Neural crest cell (in vitro differentiated cells): ENCODE results near the gene DIP2C. TPM values are rescaled to one million over a fixed set of nuclear protein-coding genes. Genes with fewer than 3 reads are reported as not detected.

Source experiments
- DNase-seq: peaks from one replicate; pipeline ENCODE4 v3.0.0; 2021; ENCODE audit warnings: low read depth, mixed read lengths, low spot score
- H3K27ac Mint-ChIP-seq: one replicate; pipeline ENCODE4 v1.8.0; 2021; ENCODE audit warnings: mild to moderate bottlenecking, mixed read lengths; ENCODE audit not compliant: unreplicated experiment
- H3K27me3 Mint-ChIP-seq: 2 replicates; pipeline ENCODE4 v1.8.0; 2021; ENCODE audit warnings: low read depth, mild to moderate bottlenecking, mixed read lengths
- H3K36me3 Mint-ChIP-seq: 2 replicates; pipeline ENCODE4 v1.8.0; 2021; ENCODE audit warnings: low read depth, mild to moderate bottlenecking, mixed read lengths
- H3K4me1 Mint-ChIP-seq: 2 replicates; pipeline ENCODE4 v1.8.0; 2021; ENCODE audit warnings: mixed read lengths
- H3K4me3 Mint-ChIP-seq: one replicate; pipeline ENCODE4 v1.8.0; 2021; ENCODE audit warnings: mild to moderate bottlenecking, mixed read lengths
- H3K9me3 Mint-ChIP-seq: 2 replicates; pipeline ENCODE4 v1.8.0; 2021; ENCODE audit warnings: mixed read lengths
- total RNA-seq: library from RNA; stranded (reverse); gene quantifications from 2 replicates; pipeline ENCODE4 v1.2.1, GENCODE V29; 2021
- TF ChIP-seq, protein P1 (sequence below): fragments of 200-600 bp; sonication (generic); conservative IDR thresholded peaks from 2 replicates; pipeline ENCODE4 v1.5.0; 2021; ENCODE audit warnings: antibody characterized with exemption, mild to moderate bottlenecking

Gene DIP2C
- total RNA-seq, 1 donor from 2014 or later, result 21.7 TPM

DNA sequence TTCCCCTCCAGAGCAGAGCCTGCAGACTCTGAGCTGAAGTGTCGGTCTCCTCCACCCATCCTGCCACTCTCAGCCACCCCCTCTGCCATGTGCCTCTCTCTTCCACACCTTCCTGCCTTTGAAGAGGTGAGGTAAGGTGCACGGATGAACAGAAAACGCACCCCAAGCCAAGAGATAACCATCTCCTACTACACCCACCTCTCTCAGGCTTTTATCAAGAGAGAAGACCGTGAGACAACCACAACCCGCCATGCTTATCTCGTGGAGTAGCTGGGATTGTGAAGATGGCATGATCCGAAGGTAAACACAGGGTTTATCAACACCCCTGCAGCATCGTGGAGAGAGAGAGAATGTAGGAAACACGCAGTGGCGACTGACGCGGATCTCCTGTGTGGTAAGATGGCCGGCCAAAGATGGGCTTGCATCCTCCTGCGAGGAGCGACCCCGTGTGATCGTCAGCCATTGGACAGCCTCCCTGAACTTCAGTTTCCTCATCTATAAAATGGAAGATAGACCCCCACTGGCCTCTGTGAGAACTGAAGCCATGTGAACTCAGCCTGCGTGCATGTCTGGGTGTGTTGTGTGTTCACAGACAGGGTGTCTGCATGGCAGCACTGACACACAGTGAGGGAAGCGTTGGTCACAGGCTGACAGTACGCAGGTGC lies 219.0 kb downstream of the DIP2C start:
- H3K27ac Mint-ChIP-seq, result no peak overlapping the region
- no peaks in the 10 kb centered on the region for H3K4me1 Mint-ChIP-seq
- H3K9me3 Mint-ChIP-seq, result peaks cover 3% of the 10 kb centered on the region
- H3K27me3 Mint-ChIP-seq, result no peaks in the 10 kb centered on the region
- H3K36me3 Mint-ChIP-seq, result peaks cover 46% of the 10 kb centered on the region
- no peak for DNase-seq
- TF ChIP-seq, protein P1, sequence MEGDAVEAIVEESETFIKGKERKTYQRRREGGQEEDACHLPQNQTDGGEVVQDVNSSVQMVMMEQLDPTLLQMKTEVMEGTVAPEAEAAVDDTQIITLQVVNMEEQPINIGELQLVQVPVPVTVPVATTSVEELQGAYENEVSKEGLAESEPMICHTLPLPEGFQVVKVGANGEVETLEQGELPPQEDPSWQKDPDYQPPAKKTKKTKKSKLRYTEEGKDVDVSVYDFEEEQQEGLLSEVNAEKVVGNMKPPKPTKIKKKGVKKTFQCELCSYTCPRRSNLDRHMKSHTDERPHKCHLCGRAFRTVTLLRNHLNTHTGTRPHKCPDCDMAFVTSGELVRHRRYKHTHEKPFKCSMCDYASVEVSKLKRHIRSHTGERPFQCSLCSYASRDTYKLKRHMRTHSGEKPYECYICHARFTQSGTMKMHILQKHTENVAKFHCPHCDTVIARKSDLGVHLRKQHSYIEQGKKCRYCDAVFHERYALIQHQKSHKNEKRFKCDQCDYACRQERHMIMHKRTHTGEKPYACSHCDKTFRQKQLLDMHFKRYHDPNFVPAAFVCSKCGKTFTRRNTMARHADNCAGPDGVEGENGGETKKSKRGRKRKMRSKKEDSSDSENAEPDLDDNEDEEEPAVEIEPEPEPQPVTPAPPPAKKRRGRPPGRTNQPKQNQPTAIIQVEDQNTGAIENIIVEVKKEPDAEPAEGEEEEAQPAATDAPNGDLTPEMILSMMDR, result no peak
- no peak overlapping the region for H3K4me3 Mint-ChIP-seq

DNA sequence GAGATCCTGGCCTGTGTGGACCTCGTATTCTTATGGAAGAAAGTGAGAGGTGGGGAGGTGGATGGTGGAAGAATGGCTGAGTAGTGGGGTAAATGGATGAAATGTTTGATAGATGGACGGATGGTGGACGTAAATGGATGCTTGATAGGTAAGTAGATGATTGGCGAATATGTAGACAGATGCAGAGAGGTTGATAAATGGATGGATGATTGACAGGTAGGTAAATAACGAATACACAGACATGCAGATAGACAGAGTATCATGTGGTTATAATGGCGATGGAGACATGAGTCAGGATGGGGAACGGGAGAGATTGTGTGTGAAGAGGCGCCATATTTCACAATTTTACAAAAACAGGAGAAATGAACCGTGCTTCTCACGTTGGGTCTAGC lies 219.5 kb downstream of the DIP2C start:
- Mint-ChIP-seq H3K4me1 (no peaks in the 10 kb centered on the region), H3K27ac (peak overlapping the region; percentile 16), H3K9me3 (peaks cover 3% of the 10 kb centered on the region), H3K4me3 (no peak overlapping the region), H3K27me3 (no peaks in the 10 kb centered on the region), H3K36me3 (peaks cover 44% of the 10 kb centered on the region)
- no peak for DNase-seq
- TF ChIP-seq, protein P1, result no peak

DNA sequence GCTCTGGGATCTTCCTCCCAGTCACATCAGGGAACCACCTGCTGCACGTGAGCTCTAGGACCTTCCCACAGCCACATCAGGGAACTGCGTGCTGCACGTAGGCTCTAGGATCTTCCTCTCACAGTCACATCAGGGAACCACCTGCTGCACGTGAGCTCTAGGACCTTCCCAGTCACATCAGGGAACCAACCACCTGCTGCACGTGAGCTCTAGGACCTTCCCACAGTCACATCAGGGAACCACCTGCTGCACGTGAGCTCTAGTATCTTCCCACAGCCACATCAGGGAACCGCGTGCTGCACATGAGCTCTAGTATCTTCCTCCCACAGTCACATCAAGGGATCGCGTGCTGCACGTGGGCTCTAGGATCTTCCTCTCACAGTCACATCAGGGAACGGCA lies 229.7 kb downstream of the DIP2C start:
- H3K9me3 Mint-ChIP-seq, result peaks cover 8% of the 10 kb centered on the region
- TF ChIP-seq, protein P1, result no peak
- DNase-seq, result no peak
- H3K36me3 Mint-ChIP-seq, result peaks cover 44% of the 10 kb centered on the region
- no peak overlapping the region for H3K27ac Mint-ChIP-seq
- H3K4me1 Mint-ChIP-seq, result peaks cover 23% of the 10 kb centered on the region
- no peaks in the 10 kb centered on the region for H3K27me3 Mint-ChIP-seq
- no peak overlapping the region for H3K4me3 Mint-ChIP-seq

DNA sequence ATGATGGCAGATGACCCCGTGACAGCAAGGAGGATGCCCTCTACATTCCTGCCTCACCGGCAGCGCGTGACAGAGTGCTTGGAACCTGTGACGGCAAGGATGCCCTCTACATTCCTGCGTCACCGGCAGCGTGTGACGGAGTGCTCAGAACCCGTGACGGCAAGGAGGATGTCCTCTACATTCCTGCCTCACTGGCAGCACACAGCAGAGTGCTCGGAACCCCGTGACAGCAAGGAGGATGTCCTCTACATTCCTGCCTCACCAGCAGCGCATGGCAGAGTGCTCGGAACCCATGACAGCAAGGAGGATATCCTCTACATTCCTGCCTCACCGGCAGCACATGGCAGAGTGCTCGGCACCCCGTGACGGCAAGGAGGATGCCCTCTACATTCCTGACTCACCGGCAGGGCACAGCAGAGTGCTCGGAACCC lies 231.0 kb downstream of the DIP2C start:
- Mint-ChIP-seq H3K4me1 (peaks cover 26% of the 10 kb centered on the region), H3K4me3 (no peak overlapping the region), H3K36me3 (peaks cover 33% of the 10 kb centered on the region), H3K27me3 (no peaks in the 10 kb centered on the region), H3K9me3 (peaks cover 3% of the 10 kb centered on the region), H3K27ac (no peak overlapping the region)
- no peak for DNase-seq
- TF ChIP-seq, protein P1, result no peak

DNA sequence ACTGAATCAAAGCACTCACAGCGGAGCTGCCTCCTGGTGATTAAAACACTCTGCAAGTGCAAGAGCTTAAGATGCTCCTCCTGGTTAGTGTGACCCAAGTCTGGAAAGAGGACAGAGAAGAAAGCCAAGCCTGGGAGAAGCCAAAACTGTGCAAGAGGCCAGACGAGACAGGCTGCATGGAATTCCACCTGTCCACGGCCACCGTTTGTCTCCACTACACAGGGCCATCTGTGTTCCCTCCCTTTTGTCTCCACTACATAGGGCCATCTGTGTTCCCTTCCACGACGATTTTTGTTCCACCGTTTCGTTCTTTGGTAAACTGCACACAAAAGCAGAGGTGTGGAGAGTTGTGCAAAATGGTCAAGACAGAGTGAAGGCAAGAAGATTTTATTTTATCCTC lies 233.0 kb downstream of the DIP2C start:
- peaks cover 46% of the 10 kb centered on the region for H3K4me1 Mint-ChIP-seq
- no peak for DNase-seq
- TF ChIP-seq, protein P1, result no peak
- H3K27me3 Mint-ChIP-seq, result no peaks in the 10 kb centered on the region
- no peak overlapping the region for H3K4me3 Mint-ChIP-seq
- H3K27ac Mint-ChIP-seq, result peak overlapping the region; percentile 68
- H3K9me3 Mint-ChIP-seq, result no peaks in the 10 kb centered on the region
- peaks cover 16% of the 10 kb centered on the region for H3K36me3 Mint-ChIP-seq
